NCI-H2227 (cell line): ENCODE results near the gene TBL1Y.
"Not testable (repeated sequence)": the region's sequence is repeated elsewhere in the genome, so short reads cannot be mapped to it uniquely, and the experiment has no call there.

Experiments used
- DNase-seq: peaks from one replicate; lab custom pipeline; 2025; ENCODE audit not compliant: unreplicated experiment; lab: John Stamatoyannopoulos, UW

TBL1Y gene

DNA sequence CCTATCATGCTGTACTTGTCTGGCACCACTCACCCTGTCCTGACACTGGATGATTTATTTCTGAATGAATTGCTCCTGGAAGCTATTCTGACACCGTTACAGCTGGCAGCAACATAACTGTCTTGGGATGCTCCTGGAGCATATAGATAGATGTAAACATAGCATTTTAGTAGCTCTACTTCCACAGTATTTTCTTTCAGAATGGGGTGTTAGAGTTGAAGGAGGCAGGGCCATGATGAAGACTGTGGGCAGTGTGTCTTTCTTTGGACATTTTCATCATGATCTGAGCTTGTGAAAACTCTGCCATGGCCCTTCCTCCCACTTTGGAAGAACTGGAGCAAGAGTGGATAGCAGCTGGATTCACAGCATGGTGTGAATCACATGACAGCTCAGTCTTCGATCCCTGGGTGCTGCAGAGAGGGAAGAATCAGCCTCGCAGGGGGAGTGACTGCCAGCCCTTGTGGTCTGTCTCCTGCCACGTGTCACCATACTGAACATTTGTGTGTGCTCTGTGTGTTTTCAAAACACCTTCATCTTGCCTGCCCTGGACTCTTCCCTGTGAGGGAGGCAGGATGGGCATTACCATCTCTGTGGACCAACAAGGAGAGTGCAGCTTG, 61.9 kb downstream of the TBL1Y start:
- no peak for DNase-seq

DNA sequence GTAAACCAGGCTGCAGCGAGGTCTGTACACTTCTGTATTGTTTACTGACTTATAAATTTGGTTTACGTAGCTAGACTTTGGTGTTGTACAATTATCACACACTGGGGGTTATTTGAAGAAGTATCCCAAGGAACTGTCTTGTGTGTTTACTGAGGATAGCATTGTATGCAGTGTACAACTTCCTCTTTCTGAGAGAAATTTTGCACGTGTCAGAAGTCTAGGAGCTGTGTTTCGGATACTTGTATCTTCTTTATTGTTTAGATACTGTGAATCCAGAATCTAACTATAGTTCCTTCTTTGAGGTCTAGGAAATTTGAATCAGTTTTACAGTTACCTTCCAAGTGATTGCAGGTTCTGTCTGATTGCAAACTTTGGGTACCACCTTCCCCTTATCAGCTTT, 64.5 kb downstream of the TBL1Y start:
- no peak for DNase-seq

- DNase-seq: no peak
Measured at GRCh38 chrY:6977783-6978182, 67.3 kb downstream of the TBL1Y start.

- DNase-seq: no peak
Measured at GRCh38 chrY:6983221-6983620, 72.7 kb downstream of the TBL1Y start.

DNA sequence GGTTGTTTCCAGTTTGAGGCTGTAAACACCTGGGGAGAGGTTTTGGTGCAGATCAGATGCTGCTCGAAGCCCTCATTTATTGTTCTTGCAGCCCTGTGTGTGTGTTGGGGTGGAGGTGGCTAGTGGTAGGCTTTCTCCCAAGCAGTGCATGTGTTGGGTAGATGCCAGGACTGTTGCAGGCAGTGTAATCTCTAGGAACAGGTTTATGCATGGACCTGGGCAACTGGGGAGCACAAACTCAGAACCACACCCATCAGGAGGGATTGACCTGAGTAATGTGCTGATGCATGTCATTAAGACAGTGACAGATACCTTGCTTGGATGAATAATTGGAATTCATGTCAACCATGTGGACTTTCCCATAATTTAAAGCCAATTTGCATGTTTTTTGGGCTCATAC, 77.3 kb downstream of the TBL1Y start:
- no peak for DNase-seq

DNA sequence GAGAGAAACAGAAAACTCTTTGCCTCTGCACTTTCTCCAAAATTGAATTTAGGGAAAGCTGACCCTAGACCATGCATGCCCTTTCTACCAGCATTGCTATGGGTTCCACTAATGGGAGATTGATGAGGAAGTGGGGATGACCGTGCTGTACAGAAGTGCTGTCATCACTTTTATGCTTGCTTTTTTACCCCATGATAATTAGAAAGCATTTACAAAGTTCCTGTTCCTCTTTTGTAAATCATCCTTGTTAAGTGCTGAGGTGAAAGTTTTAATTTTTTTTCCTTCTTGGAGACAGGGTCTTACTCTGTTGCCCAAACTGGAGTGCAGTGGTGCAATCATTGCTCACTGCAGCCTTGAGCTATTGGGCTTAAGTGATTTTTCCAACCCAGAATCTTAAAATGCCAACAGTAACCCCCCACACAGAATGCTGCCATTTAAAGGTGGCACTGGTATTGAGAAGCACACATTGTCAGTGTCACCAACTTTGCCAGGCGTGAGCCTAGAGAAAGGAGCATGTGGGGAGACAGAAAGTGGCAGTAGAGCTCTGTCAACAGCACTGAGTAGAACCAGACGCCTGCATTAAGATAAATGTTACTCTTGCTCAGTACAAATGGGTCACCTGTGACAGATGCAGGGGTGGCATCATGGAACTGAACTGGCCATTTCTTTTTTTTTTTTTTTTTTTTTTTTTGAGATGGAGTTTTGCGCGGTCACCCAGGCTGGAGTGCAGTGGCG, 79.6 kb downstream of the TBL1Y start:
- DNase-seq: no peak

GRCh38 chrY:6992041-6992440, 81.5 kb downstream of the TBL1Y start:
- DNase-seq: no peak

DNA sequence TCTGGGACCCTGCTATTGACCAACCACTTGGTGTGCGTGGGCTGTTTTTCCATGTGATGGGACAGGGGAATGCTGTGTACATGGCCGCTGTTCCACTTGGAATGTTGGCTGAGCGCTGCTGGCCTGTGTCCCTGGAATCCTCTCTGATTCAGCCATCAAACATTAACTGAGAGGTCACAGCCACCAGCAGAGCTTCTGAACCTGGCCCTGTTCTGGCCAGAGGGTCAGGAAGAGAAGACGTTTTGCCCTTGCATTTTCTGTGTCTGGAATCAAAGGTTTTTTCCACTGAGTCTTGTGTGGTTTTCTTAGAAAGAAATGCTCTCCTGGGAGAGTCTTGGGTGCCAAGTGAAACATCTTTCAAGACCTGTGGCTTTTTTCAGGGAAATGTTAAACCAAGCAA, 85.5 kb downstream of the TBL1Y start:
- no peak for DNase-seq

- DNase-seq: no peak
Measured at GRCh38 chrY:6997503-6998066, 87.1 kb downstream of the TBL1Y start.

GRCh38 chrY:6999905-7000304, 89.4 kb downstream of the TBL1Y start:
- no peak for DNase-seq

DNA sequence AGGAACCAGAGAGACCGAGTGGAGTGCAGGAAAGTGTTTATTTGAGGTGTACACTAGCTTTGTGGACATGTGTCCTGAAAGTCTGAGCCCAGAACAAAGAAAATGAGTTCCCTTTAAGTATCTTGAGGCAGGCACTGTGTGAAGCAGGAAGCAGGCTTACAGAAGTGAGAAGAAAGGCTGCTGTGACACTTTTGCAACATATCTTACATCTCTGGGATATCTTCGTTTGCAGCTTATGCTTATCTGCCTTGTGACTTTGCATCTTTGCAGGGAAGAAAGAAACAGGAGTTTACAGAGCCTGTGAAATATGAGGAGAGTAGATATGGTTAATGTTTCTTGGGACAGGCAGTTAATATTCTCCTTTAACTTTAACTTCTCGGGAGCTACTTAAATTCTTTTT, 92.1 kb downstream of the TBL1Y start:
- DNase-seq: no peak

GRCh38 chrY:7007911-7008310, 97.4 kb downstream of the TBL1Y start:
- DNase-seq: no peak

GRCh38 chrY:7008578-7009355, 98.3 kb downstream of the TBL1Y start:
- DNase-seq: no peak

- no peak for DNase-seq
Measured at GRCh38 chrY:7013051-7013450, 102.6 kb downstream of the TBL1Y start.

DNA sequence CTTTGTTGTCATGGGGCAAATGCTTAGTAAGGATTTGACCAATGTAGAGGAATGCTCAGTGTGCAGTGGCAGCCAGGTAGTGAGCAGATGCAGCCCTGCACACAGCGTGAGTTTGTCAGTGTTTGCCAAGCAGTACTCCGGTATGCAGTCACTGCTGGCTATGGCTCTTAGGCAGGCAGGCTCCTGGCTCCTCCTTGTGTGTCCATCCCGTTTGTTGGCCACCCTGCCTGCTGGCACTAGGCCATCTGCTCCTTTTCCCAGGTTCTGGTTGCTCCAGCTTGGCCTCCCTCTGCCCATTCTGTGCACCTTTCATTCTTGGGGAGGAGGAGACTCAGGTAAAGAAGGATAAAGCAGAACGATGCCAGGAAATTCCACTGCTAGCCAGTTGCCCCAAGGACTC, 106.0 kb downstream of the TBL1Y start:
- no peak for DNase-seq

DNA sequence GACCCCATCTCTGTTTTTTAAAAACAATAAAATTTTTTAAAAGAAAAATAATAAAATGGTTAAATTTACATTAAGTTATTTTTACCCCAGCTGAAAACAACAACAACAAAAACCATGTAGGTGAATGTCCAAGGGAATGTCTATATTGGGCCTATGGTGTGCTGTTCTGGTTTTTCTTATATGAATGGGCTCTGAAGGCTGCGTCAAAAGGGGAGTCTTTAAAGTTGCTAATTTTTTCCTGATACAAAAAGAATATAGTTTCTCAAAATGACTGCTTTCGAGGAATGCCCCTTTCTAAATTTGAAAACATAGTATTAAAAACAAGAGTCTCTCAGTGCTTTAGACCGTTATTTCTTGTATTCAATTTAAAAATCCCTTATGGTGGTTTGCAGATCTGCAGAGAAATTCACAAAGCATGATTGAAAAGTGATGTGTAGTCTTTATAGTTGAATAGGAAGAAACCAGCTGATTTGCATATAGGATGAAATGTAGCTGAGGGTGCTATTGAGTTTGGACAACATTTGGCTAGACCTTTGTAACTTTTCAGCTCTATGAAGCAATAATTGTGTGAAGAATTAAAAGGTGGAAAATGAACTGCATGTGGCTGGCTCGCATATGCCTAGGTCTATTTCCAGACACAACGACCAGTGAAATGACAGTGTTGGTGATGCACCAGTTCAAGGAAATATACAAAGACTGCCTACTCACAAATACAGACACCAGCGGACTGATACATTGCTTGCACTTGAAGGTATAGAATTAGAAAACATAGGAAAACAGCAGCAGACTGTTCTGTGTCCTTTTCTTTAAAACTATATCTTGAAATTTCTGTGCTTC, 107.0 kb downstream of the TBL1Y start:
- no peak for DNase-seq

DNA sequence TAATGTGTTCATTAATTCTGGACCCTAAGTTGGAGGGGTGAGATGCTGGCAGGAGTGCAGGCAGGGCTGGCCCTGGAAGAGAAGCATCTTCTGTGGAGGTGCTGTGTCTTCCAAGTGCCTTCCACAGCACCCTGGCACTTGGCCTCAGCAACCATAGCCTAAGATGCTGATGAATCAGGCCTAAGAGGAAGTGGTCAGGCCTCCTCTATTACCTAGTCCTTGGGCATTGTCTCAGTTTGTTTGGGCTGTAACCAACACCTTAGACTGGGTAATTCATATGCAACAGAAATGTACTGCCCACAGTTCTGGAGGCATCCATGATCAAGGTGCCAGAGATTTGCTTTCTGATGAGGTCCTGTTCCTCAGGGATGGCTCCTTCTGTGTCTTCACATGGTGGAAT, 128.5 kb downstream of the TBL1Y start:
- no peak for DNase-seq

DNA sequence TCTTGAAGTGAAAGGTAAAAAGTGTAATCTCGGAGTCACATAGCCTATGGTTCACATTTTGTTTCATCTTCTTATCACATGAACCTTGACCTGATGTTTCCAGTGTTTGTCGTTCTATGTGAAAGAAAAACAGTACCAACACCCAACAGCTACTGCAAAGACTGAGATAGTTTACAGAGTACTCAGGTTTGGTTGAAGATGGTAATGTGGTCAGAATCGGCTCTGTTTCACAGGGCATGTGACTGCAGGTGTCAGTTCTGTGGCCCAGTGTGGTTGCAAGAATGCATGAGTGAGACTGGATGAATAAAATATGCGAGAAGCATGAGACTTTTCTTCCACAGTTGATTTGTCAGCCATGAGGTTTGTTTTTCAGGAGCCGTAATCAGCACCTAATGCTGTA, 130.2 kb downstream of the TBL1Y start:
- no peak for DNase-seq

DNA sequence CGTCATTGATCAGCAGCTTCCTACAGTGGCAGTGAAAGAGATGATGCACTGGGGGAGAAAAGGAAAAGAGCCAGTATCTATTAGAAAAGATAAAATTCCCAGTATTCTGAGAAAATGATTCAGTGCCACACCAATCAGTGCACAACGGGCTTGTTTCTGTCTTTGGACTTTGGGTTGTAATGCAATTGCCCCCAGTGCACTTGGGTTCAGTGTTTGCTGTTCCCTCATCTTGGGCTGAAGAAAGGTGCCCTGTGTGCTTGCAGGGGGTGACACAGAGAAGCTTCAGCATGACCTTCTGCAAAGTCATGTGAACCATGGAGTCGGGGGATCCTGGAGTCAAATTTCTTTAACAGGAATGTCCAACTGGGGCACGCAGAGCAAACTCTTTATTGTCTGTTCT, 131.5 kb downstream of the TBL1Y start:
- DNase-seq: no peak

DNA sequence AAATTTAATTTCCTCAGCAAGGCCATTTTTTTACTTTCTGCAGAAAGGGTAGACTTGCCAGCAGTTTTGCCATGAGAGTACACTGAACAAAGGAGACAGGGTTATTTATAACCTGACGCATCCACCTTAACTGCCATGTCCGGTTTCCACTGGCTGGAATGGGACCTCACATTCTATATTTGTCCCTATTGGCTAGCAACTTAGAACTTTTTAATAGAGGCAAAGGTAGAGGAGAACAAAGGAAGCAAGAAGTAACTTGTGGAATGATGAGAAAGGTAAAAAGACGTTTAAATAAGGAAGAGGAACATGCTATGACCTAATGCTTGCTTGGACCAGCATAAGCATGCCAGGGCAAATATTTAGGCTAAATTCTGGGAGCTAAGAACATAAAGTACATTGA, 142.0 kb downstream of the TBL1Y start:
- DNase-seq: not testable (repeated sequence)

GRCh38 chrY:7056886-7057285, 146.4 kb downstream of the TBL1Y start:
- DNase-seq: no peak
